SHP77 treated with DMSO at 0.1 percent for 48 hours (cell line): Measurements from ENCODE around the gene RTCB.

Experiments
- DNase-seq: peaks from one replicate; lab custom pipeline; 2025; lab: John Stamatoyannopoulos, UW

Gene RTCB

GRCh38 chr22:32411829-32412592 lies at the start of gene RTCB:
Gene RTCB, minus strand, starts transcription at chr22:32412247. Its CDS starts 91 bp downstream, at chr22:32412156.
- DNase-seq, result peak; percentile 81

DNA sequence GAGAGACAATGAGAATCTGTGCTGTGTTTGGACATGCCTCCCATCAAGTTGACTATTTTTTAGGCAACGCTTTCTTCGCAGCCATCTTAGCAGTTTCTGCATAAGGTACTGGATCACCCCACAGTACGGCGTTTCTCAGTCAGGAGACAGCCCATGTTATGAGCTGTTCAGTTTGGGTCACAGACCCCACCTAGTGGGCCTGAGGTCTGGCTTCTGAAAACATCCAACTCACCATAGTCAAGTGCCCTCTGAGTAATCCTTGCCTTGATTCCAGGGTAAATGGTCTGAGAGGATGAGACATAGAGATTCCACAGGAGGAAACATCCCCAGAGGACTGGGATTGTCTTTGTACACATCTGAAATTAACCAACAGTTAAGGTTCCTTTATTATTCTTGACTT lies 45.0 kb upstream of the RTCB start:
- DNase-seq, result no peak

DNA sequence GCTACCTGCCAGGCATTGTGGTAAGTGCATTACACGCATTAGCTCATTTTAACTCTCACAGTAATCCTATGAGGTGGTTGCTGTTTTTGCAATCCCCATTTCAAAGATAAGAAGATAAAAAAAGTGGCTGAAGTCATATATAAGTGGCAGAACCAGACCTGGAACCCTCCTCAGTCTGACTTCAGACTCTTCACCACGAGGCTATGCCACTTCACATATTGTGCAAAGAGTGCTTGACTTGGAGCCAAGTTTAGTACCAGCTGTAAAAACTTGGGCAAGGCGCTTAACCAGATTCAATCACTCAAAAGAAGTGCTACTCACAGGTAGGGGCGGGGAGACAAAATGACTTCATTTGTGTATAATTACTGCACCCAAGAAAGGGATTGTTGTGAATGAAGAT lies 36.9 kb upstream of the RTCB start:
- no peak for DNase-seq

- DNase-seq, result no peak
Observed at GRCh38 chr22:32446321-32446720, 34.3 kb upstream of the RTCB start.

GRCh38 chr22:32444068-32444467 lies 32.0 kb upstream of the RTCB start:
- peak; percentile 3 for DNase-seq

DNA sequence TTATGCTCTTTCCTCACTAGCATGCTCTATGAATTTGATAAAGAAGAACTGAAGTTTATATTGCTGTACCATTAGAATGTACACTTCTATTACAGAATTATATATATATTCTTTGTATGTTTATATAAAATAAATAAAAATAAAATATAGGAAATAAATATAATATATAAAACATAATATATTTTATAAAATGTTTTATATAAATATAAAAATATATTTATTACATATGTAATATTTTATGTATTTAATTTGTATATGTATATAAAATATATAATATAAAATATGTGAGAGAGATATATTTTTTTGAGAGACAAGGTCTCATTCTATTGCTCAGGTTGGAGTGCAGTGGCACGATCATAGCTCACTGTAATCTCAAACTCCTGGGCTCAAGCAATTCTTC lies 18.3 kb upstream of the RTCB start:
- no peak for DNase-seq

- no peak for DNase-seq
Observed at GRCh38 chr22:32426881-32427280, 14.8 kb upstream of the RTCB start.

- DNase-seq, result no peak
Observed at GRCh38 chr22:32423664-32424063, 11.6 kb upstream of the RTCB start.

DNA sequence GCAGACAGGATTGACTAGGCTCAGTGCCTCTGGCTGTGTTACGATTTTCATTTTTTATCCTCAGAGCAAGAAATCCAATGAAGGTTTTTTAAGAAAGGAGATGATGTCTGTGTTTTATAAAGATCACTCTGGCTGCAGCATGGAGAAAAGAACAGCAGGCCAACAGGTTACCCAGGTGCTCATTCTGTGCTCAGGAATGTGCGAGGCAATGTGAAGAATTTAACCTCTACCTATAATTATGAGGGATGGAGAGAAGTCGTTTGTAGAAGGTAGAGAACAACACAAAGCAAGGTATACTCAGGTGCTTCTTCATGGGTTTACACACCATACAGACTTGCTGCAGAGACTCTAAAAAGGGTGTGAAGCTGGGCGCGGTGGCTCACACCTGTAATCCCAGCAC lies 10.0 kb upstream of the RTCB start:
- no peak for DNase-seq

- DNase-seq, result no peak
Observed at GRCh38 chr22:32421484-32421883, 9.4 kb upstream of the RTCB start.

- DNase-seq, result no peak
Observed at GRCh38 chr22:32417906-32418305, 5.9 kb upstream of the RTCB start.

GRCh38 chr22:32416556-32417085 lies 4.6 kb upstream of the RTCB start:
- DNase-seq, result no peak

DNA sequence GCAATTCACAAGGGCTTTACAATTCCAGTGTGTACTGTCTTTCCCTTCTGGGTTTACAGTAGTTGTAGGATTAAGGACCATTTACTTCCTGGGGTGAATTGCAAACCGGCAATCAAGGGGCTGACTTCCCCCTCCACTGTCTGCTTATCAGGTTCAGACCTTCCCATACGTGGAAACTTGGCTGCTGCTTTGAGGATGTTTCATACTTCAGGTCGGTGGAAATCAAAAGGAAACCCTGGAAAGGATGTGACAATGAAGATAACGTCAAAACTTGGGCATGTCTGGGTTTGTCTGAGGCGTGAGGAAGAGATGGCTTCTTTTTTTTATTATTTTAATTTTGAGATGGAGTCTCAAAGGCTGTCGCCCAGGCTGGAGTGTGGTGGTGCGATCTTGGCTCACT lies 2.1 kb upstream of the RTCB start:
- DNase-seq, result no peak

DNA sequence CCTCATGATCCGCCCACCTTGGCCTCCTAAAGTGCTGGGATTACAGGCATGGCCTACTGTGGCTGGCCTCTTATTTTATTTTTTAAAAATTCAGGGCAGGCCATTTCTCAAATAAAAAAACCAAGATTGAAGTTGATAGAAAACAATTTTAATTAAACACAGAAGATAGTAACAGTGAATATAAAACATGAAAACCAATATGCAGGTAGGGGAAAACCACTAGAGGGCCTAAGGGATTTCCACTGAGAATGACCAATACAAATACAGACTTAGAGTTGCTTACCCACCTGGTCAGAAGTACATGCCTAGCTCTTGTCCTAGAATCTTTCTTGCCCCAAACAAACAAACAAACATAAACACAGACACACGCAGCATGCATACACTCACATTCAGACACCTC lies 1.7 kb upstream of the RTCB start:
- peak; percentile 10 for DNase-seq

DNA sequence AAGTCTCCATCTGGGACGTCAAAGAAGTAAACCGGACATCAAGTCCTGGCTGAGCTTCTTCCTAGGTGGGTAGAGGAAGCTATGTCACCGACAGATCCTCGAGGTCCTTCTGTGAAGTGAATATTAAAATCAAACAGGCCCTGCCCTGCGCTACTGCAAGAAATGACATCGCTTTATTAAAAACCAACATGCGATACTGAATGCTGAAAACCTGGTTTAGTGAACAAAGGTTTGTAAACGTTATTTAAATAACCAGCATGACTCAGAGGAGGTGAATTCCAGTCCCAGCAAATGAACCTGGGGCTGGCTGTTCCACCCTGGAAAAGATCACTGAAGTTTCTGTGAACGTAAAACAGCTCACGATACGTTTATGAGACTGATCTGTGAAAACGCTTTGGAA lies 645 bp downstream of the RTCB start:
- DNase-seq, result no peak

DNA sequence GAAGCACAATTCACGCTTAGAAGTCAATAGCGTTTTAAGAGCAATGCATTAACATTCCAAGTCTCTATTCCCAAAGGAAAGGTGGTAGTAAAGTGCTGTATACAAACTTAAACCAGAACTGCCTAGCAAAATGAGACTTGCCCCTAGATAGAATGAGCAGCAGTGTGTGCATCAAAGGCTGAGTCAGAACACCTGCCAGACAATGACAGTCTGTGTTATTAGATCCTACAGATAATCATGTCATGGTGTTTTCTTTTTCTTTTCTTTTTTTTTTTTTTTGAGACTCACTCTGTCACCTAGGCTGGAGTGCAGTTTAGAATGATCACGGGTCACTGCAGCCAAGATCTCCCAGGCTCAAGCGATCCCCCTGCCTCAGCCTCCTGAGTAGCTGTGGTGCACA lies 1.6 kb downstream of the RTCB start:
- DNase-seq, result no peak

- DNase-seq, result no peak
Observed at GRCh38 chr22:32409977-32410376, 2.1 kb downstream of the RTCB start.

GRCh38 chr22:32407936-32408335 lies 4.1 kb downstream of the RTCB start:
- no peak for DNase-seq

- DNase-seq, result no peak
Observed at GRCh38 chr22:32407312-32407711, 4.7 kb downstream of the RTCB start.

- DNase-seq, result no peak
Observed at GRCh38 chr22:32404021-32404420, 8.0 kb downstream of the RTCB start.

DNA sequence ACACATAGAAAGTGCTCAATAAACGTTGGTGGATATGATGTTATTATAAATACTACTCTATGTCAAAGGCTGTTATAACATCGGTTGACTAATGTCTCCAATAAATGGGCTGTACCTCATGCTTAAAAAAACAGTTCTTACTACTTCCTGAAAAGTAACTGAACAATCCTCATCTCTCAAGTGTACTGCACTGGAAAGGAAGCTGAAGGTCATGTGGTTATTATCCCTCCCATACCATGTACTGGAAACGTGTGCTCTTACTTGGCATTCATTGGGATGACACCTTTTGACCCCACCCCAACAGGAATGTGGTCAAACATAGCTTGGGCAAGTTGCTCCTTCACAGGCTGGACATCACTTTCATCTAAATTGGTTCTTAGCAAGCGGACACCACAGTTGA lies 10.6 kb downstream of the RTCB start:
- DNase-seq, result no peak

GRCh38 chr22:32396746-32397145 lies 15.3 kb downstream of the RTCB start:
- no peak for DNase-seq

GRCh38 chr22:32396255-32396654 lies 15.8 kb downstream of the RTCB start:
- DNase-seq, result no peak

DNA sequence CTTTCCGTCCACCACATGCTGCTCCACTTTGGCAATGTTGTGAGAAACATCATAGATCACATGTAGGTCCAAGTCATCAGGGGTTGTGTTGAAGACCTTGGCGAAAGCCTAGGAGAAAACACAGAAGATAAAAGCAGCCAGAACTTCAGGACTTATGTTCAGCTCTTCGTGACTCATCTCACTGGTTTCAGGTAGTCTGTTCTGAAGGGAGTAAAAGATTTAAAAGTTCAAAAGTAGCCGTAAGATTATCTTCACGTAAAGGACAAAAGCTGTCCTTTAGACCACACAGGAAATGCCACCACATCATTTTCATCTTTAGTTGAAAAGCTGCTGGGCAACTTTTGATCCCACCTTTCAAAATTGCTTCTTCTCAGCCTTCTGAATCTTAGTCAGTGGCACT lies 16.9 kb downstream of the RTCB start:
- no peak for DNase-seq
